HepG2 (cell line): ENCODE measurements around the gene MYD88. TPM values are rescaled to one million over a fixed set of nuclear protein-coding genes. Genes with fewer than 3 reads are reported as not detected.

Experiments used
- BATF2 ChIP-seq: sonication (generic); formaldehyde crosslinking; IDR thresholded peaks from 2 replicates; pipeline ENCODE4 v1.8.0; 2022; ENCODE audit warnings: mild to moderate bottlenecking, missing genetic modification reagents, moderate library complexity
- CHCHD3 ChIP-seq: sonication (generic); formaldehyde crosslinking; IDR thresholded peaks from 2 replicates; pipeline ENCODE4 v1.8.0; 2022; ENCODE audit warnings: mild to moderate bottlenecking, missing genetic modification reagents, moderate library complexity
- CREM ChIP-seq, 2 experiments: sonication (generic) in 1 of 2; formaldehyde crosslinking in 1 of 2; IDR thresholded peaks; 2 replicates each; pipeline versions ENCODE4 v1.4.0 to v1.6.1; 2016 to 2020; ENCODE audit warnings: antibody characterized with exemption in 1 of 2, mild to moderate bottlenecking in 1 of 2, missing genetic modification reagents in 1 of 2
- ELF3 ChIP-seq: IDR thresholded peaks from 2 replicates; pipeline ENCODE4 v1.6.1; 2016; ENCODE audit warnings: missing genetic modification reagents, missing compliant biosample characterization
- FOXK2 ChIP-seq: fragments of 450-650 bp; IDR thresholded peaks from 2 replicates; pipeline ENCODE4 v1.6.1; 2016
- HMG20A ChIP-seq: IDR thresholded peaks from 2 replicates; pipeline ENCODE4 v1.6.1; 2016; ENCODE audit warnings: borderline replicate concordance
- HOXA9 ChIP-seq: sonication (generic); formaldehyde crosslinking; IDR thresholded peaks from 2 replicates; pipeline ENCODE4 v1.8.1; 2022; ENCODE audit warnings: missing genetic modification reagents, mild to moderate bottlenecking, moderate library complexity, borderline replicate concordance
- MAZ ChIP-seq, 2 experiments: sonication (generic) in 1 of 2; formaldehyde crosslinking in 1 of 2; IDR thresholded peaks; 2 replicates each; pipeline versions ENCODE4 v1.5.0 to v1.6.1; 2012 to 2020; ENCODE audit warnings: low read depth in 2 of 2, mild to moderate bottlenecking in 2 of 2, borderline replicate concordance in 1 of 2, improper control_type of control experiment in 1 of 2, low read length in 1 of 2, missing genetic modification reagents in 1 of 2, moderate library complexity in 1 of 2
- NR1H2 ChIP-seq: sonication (generic); formaldehyde crosslinking; IDR thresholded peaks from 2 replicates; pipeline ENCODE4 v1.8.1; 2022; ENCODE audit warnings: low read depth, missing genetic modification reagents, borderline replicate concordance
- RFX1 ChIP-seq: fragments of 450-650 bp; IDR thresholded peaks from 2 replicates; pipeline ENCODE4 v1.6.1; 2017
- SRY ChIP-seq: sonication (generic); formaldehyde crosslinking; IDR thresholded peaks from 2 replicates; pipeline ENCODE4 v1.8.0; 2022; ENCODE audit warnings: mild to moderate bottlenecking, missing genetic modification reagents
- ZNF263 ChIP-seq: sonication (generic); formaldehyde crosslinking; IDR thresholded peaks from 2 replicates; pipeline ENCODE4 v1.4.0; 2020; ENCODE audit warnings: missing genetic modification reagents
- ZSCAN22 ChIP-seq: sonication (generic); formaldehyde crosslinking; IDR thresholded peaks from 2 replicates; pipeline ENCODE4 v1.4.0; 2020; ENCODE audit warnings: mild to moderate bottlenecking, missing genetic modification reagents
- polyA plus RNA-seq, 8 experiments: library from polyadenylated mRNA; depleted of rRNA in 3 of 8; stranded (reverse) in 7 of 8; unstranded in 1 of 8; fragments of >200 nt; fragmentation: Illumina TruSeq in 4 of 8; extraction: Trizol in 4 of 8; gene quantifications; 2 replicates each; pipeline versions ENCODE4 v1.2.1 to v1.2.3, GENCODE V29; 2011 to 2016; ENCODE audit warnings: low read depth in 4 of 8, missing spikeins in 1 of 8, mixed read lengths in 1 of 8; ENCODE audit not compliant: insufficient read depth in 1 of 8
- total RNA-seq, 5 experiments: library from RNA; depleted of rRNA; stranded (reverse); fragments of >200 nt; fragmentation: Illumina TruSeq; extraction: Trizol; gene quantifications; 2 replicates each; pipeline ENCODE4 v1.2.3, GENCODE V29; 2016; ENCODE audit warnings: low read depth in 1 of 5
- TF ChIP-seq, protein P1 (sequence below), 2 experiments: sonication (generic) in 1 of 2; formaldehyde crosslinking in 1 of 2; IDR thresholded peaks; 2 replicates each; pipeline versions ENCODE4 v1.4.0 to v1.6.1; 2016 to 2020; ENCODE audit warnings: borderline replicate concordance in 1 of 2, low read depth in 1 of 2, mild to moderate bottlenecking in 1 of 2, missing genetic modification reagents in 1 of 2
- TF ChIP-seq, protein P2 (sequence below), 2 experiments: sonication (generic) in 1 of 2; formaldehyde crosslinking in 1 of 2; IDR thresholded peaks; 2 replicates each; pipeline versions ENCODE4 v1.4.0 to v1.6.1; 2018 to 2020; ENCODE audit warnings: missing genetic modification reagents in 2 of 2, borderline replicate concordance in 1 of 2, low read depth in 1 of 2, mild to moderate bottlenecking in 1 of 2, missing biosample characterization in 1 of 2

MYD88 gene
- total and polyA plus RNA-seq, 2 of the 13 experiments (the other 11 are each of a cell fraction or from before 2014, with no cell fraction given): 7.6 to 32.7 TPM

GRCh38 chr3:38133557-38134405, 4.7 kb upstream of the MYD88 start (continued):
- TF ChIP-seq, protein P1, sequence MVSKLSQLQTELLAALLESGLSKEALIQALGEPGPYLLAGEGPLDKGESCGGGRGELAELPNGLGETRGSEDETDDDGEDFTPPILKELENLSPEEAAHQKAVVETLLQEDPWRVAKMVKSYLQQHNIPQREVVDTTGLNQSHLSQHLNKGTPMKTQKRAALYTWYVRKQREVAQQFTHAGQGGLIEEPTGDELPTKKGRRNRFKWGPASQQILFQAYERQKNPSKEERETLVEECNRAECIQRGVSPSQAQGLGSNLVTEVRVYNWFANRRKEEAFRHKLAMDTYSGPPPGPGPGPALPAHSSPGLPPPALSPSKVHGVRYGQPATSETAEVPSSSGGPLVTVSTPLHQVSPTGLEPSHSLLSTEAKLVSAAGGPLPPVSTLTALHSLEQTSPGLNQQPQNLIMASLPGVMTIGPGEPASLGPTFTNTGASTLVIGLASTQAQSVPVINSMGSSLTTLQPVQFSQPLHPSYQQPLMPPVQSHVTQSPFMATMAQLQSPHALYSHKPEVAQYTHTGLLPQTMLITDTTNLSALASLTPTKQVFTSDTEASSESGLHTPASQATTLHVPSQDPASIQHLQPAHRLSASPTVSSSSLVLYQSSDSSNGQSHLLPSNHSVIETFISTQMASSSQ (IDR thresholded peaks at IDR 0.05; ENCODE audit: low read depth): peak; percentile 67
- TF ChIP-seq, protein P1 (CRISPR knock-in tag; IDR thresholded peaks at IDR 0.05; ENCODE audit: borderline replicate concordance): peak; percentile 76; the same call in 1 of the 2 replicates
- TF ChIP-seq HMG20A (CRISPR knock-in tag) (peak; percentile 80; the same call in 1 of the 2 replicates), HOXA9 (CRISPR knock-in tag) (no peak), FOXK2 (peak; percentile 72; the same call in 1 of the 2 replicates), RFX1 (no peak), CREM (IDR thresholded peaks at IDR 0.05) (peak; percentile 89; the same call in 1 of the 2 replicates), CREM (CRISPR knock-in tag; IDR thresholded peaks at IDR 0.05) (no peak), NR1H2 (CRISPR knock-in tag) (no peak), BATF2 (CRISPR knock-in tag) (peak; percentile 34; the same call in 1 of the 2 replicates), CHCHD3 (CRISPR knock-in tag) (no peak), MAZ (IDR thresholded peaks at IDR 0.05; ENCODE audit: borderline replicate concordance, low read depth, low read length) (no peak), MAZ (CRISPR knock-in tag; IDR thresholded peaks at IDR 0.05; ENCODE audit: low read depth) (no peak; the same call in 1 of the 2 replicates), SRY (CRISPR knock-in tag) (peak; percentile 40; the same call in 1 of the 2 replicates), ZNF263 (no peak), ZSCAN22 (no peak), ELF3 (peak; percentile 74)
- TF ChIP-seq, protein P2, sequence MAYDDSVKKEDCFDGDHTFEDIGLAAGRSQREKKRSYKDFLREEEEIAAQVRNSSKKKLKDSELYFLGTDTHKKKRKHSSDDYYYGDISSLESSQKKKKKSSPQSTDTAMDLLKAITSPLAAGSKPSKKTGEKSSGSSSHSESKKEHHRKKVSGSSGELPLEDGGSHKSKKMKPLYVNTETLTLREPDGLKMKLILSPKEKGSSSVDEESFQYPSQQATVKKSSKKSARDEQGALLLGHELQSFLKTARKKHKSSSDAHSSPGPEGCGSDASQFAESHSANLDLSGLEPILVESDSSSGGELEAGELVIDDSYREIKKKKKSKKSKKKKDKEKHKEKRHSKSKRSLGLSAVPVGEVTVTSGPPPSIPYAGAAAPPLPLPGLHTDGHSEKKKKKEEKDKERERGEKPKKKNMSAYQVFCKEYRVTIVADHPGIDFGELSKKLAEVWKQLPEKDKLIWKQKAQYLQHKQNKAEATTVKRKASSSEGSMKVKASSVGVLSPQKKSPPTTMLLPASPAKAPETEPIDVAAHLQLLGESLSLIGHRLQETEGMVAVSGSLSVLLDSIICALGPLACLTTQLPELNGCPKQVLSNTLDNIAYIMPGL (CRISPR knock-in tag; IDR thresholded peaks at IDR 0.05; ENCODE audit: borderline replicate concordance in 1 of 2, low read depth in 1 of 2): peak; percentile 42 to 75; a peak in 2 of 4 replicates
